GM12878 (cell line): ENCODE measurements around the gene MRPS18A. TPM values are rescaled to one million over a fixed set of nuclear protein-coding genes. Genes with fewer than 3 reads are reported as not detected.
A peak's percentile ranks its signal among the peaks of the same experiment; 100 is the strongest.

Experiments
- ATAC-seq: fragments of 200-7000 bp; cut with Tn5 transposase; 3 replicates; pipeline ENCODE4 v1.9.1; 2020; ENCODE audit warnings: mild to moderate bottlenecking, moderate library complexity
- BruUV-seq: library from RNA; stranded (reverse); fragments of 400-500 nt; replicated peaks from 2 replicates; lab custom pipeline; 2021; lab: Mats Ljungman, UMichigan
- CTCF ChIA-PET: fragments of 300-600 bp; sonication (Branson Sonifier 250); formaldehyde crosslinking; extraction: SDS; loops from one replicate; lab custom pipeline; 2021; ENCODE audit warnings: inconsistent platforms; lab: Yijun Ruan, JAX
- POLR2A ChIA-PET: fragments of 350-600 bp; formaldehyde crosslinking; extraction: SDS; loops from one replicate; lab custom pipeline; 2021; ENCODE audit warnings: inconsistent platforms; lab: Charles Lee
- RAD21 ChIA-PET: fragments of 300-600 bp; sonication (Branson Sonifier 250); formaldehyde crosslinking; loops from one replicate; lab custom pipeline; 2023; ENCODE audit warnings: antibody characterized with exemption; ENCODE audit not compliant: unreplicated experiment; lab: Charles Lee
- SMC1A ChIA-PET: fragments of 300-600 bp; sonication (Branson Sonifier 250); formaldehyde crosslinking; loops from one replicate; lab custom pipeline; 2023; ENCODE audit not compliant: unreplicated experiment, uncharacterized antibody; lab: Charles Lee
- DNase-seq: peaks from one replicate; pipeline ENCODE4 v3.0.0-alpha.2; 2011; ENCODE audit warnings: low read depth, low spot score
- FAIRE-seq: peaks from 3 replicates; lab custom pipeline; 2011; peaks lifted over from hg19 to GRCh38; lab: Jason Lieb, UNC
- H2AFZ ChIP-seq: 2 replicates; pipeline ENCODE4 v1.6.0; 2011; ENCODE audit warnings: low read depth, low read length, control low read depth; ENCODE audit not compliant: control insufficient read depth
- H3K27ac ChIP-seq: 2 replicates; pipeline ENCODE4 v1.5.1; 2011; ENCODE audit warnings: control low read depth; ENCODE audit not compliant: control insufficient read depth, insufficient read depth
- H3K27me3 ChIP-seq, 2 experiments: replicated peaks in 1 of 2; 2 replicates each; pipeline versions ENCODE4 v1.6.0 to v1.6.1; 2011; ENCODE audit warnings: low read length in 1 of 2; ENCODE audit not compliant: control insufficient read depth in 2 of 2, insufficient read depth in 2 of 2
- H3K36me3 ChIP-seq, 2 experiments: 2 replicates each; pipeline ENCODE4 v1.5.1; 2011; ENCODE audit warnings: low read length in 1 of 2; ENCODE audit not compliant: control insufficient read depth in 2 of 2, insufficient read depth in 2 of 2
- H3K4me1 ChIP-seq: 2 replicates; pipeline ENCODE4 v1.6.1; 2011; ENCODE audit warnings: mild to moderate bottlenecking, low read length, moderate library complexity, mixed read lengths; ENCODE audit not compliant: control insufficient read depth, insufficient read depth
- H3K4me2 ChIP-seq: 2 replicates; pipeline ENCODE4 v1.6.0; 2011; ENCODE audit warnings: control low read depth; ENCODE audit not compliant: control insufficient read depth, insufficient read depth
- H3K4me3 ChIP-seq: fragments of 200-600 bp; sonication (generic); 2 replicates; pipeline ENCODE4 v1.5.1; 2016
- H3K79me2 ChIP-seq: 2 replicates; pipeline ENCODE4 v1.6.0; 2011; ENCODE audit warnings: low read length; ENCODE audit not compliant: control insufficient read depth, insufficient read depth
- H3K9ac ChIP-seq: 2 replicates; pipeline ENCODE4 v1.8.0; 2011; ENCODE audit warnings: low read length, control low read depth, mixed read lengths; ENCODE audit not compliant: control insufficient read depth, insufficient read depth
- H3K9me3 ChIP-seq: replicated peaks from 3 replicates; pipeline ENCODE4 v1.5.1; 2011; ENCODE audit warnings: mild to moderate bottlenecking, low read length; ENCODE audit not compliant: control insufficient read depth, insufficient read depth
- H4K20me1 ChIP-seq: 2 replicates; pipeline ENCODE4 v1.6.0; 2011; ENCODE audit not compliant: control insufficient read depth, insufficient read depth
- CEBPB ChIP-seq, 2 experiments: fragments of 150-350 bp in 1 of 2; IDR thresholded peaks; 2 replicates each; pipeline ENCODE4 v1.6.1; 2012 to 2014; ENCODE audit warnings: low read depth in 2 of 2, low read length in 2 of 2, borderline replicate concordance in 1 of 2, inconsistent platforms in 1 of 2
- CHD1 ChIP-seq: IDR thresholded peaks from 2 replicates; pipeline ENCODE4 v1.6.1; 2012; ENCODE audit warnings: low read depth, low read length, improper control_type of control experiment
- CREB1 ChIP-seq: IDR thresholded peaks from 2 replicates; pipeline ENCODE4 v1.6.1; 2012; ENCODE audit warnings: low read depth, mild to moderate bottlenecking, inconsistent platforms
- GABPA ChIP-seq: IDR thresholded peaks from 2 replicates; pipeline ENCODE4 v1.6.1; 2014; ENCODE audit warnings: antibody characterized with exemption, low read depth, mild to moderate bottlenecking, inconsistent platforms
- MXI1 ChIP-seq: fragments of 150-350 bp; IDR thresholded peaks from 2 replicates; pipeline ENCODE4 v1.6.1; 2011; ENCODE audit warnings: low read depth, mild to moderate bottlenecking, inconsistent platforms, low read length, improper control_type of control experiment
- SMC3 ChIP-seq: IDR thresholded peaks from 2 replicates; pipeline ENCODE4 v1.6.1; 2011; ENCODE audit warnings: low read length, improper control_type of control experiment, borderline replicate concordance
- SREBF1 ChIP-seq: IDR thresholded peaks from 2 replicates; pipeline ENCODE4 v1.6.1; 2012; ENCODE audit warnings: mild to moderate bottlenecking, low read length
- TARDBP ChIP-seq: IDR thresholded peaks from 2 replicates; pipeline ENCODE4 v1.6.1; 2016; ENCODE audit warnings: borderline replicate concordance
- WGBS: methylation state at CpG from one replicate; pipeline ENCODE4 v1.1.6; 2016; ENCODE audit warnings: low lambda C conversion rate; ENCODE audit not compliant: insufficient replicate concordance, insufficient coverage; ENCODE audit errors: missing lambda C conversion rate; 5-methylcytosine and 5-hydroxymethylcytosine counted together
- in situ Hi-C: fragments of 300-500 bp; cut with MboI; formaldehyde crosslinking; loops from 9 replicates; pipeline ENCODE4 v1.14.3; 2018; ENCODE audit warnings: mixed read lengths
- intact Hi-C: fragments of 100-400 bp; cut with micrococcal nuclease; formaldehyde crosslinking; loops from one replicate; pipeline ENCODE4 v1.14.2; 2022; ENCODE audit not compliant: unreplicated experiment
- polyA plus RNA-seq, 11 experiments: library from polyadenylated mRNA; depleted of rRNA in 4 of 11; unstranded in 6 of 11; stranded (reverse) in 5 of 11; fragments of >200 nt; fragmentation: Nextera tagmentation in 4 of 11; fragmentation: Illumina TruSeq in 1 of 11; extraction: Ambion mirVana in 4 of 11; extraction: Trizol in 1 of 11; gene quantifications; 1 replicate in 1 of 11; 2 replicates in 10 of 11; pipeline versions ENCODE4 v1.2.1 to v1.2.3, GENCODE V29; 2011 to 2016; ENCODE audit warnings: inconsistent platforms in 2 of 11, missing spikeins in 2 of 11, low read depth in 1 of 11
- total RNA-seq, 4 experiments: library from RNA; depleted of rRNA in 3 of 4; stranded (reverse); fragments of >200 nt in 3 of 4; fragmentation: Illumina TruSeq in 1 of 4; extraction: Trizol in 1 of 4; gene quantifications; 2 replicates each; pipeline versions ENCODE4 v1.2.1 to v1.2.3, GENCODE V29; 2013 to 2021
- TF ChIP-seq, protein P1 (sequence below), 3 experiments: IDR thresholded peaks in 2 of 3; conservative IDR thresholded peaks in 1 of 3; 2 replicates each; pipeline ENCODE4 v1.5.1; 2011; ENCODE audit warnings: low read depth in 3 of 3, low read length in 3 of 3, mild to moderate bottlenecking in 3 of 3, control low read depth in 2 of 3, moderate library complexity in 2 of 3, inconsistent platforms in 1 of 3, mixed read lengths in 1 of 3; ENCODE audit not compliant: control insufficient read depth in 2 of 3, insufficient read depth in 1 of 3; ENCODE audit errors: extremely low read depth in 1 of 3
- TF ChIP-seq, protein P2 (sequence below): fragments of 450-650 bp; IDR thresholded peaks from 2 replicates; pipeline ENCODE4 v1.6.1; 2017; ENCODE audit warnings: mild to moderate bottlenecking, moderate library complexity
- TF ChIP-seq, protein P3 (sequence below): fragments of 450-650 bp; IDR thresholded peaks from 2 replicates; pipeline ENCODE4 v1.6.1; 2014; ENCODE audit warnings: mild to moderate bottlenecking

The MRPS18A gene
- total and polyA plus RNA-seq, 10 of the 15 experiments (the other 5 are each of a cell fraction or from before 2014, with no cell fraction given), result 66.3 to 158 (median 98.7) TPM

DNA sequence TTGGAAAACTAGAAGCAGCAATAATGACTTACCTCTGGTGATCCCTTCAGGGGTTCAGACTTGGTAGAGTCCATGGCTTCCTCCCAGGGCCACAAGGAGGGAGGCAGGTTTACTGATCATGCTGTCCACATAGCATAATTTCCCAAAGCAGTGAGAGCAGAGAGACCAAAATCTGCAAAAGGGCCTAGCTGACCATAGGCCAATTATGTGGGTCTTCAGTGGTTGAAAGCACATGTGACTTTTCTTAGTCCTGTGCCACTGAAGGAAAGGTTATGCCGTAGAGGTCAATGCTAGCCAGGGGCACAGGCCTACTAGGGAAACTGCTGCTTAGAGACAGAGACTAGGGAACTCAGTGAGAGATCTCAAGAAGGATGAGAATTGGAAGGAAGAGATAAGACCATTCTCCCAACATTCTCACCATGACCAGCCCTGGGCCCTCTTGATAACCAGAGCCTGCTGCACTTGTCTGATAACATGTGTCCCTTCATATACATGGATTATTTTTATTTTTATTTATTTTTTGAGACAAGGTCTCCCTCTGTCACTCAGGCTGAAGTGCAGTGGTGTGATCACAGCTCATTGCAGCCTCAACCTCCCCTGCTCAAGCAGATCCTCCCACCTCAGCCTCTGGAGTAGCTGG lies 56.5 kb downstream of the MRPS18A start (continued):
- TF ChIP-seq, protein P1, sequence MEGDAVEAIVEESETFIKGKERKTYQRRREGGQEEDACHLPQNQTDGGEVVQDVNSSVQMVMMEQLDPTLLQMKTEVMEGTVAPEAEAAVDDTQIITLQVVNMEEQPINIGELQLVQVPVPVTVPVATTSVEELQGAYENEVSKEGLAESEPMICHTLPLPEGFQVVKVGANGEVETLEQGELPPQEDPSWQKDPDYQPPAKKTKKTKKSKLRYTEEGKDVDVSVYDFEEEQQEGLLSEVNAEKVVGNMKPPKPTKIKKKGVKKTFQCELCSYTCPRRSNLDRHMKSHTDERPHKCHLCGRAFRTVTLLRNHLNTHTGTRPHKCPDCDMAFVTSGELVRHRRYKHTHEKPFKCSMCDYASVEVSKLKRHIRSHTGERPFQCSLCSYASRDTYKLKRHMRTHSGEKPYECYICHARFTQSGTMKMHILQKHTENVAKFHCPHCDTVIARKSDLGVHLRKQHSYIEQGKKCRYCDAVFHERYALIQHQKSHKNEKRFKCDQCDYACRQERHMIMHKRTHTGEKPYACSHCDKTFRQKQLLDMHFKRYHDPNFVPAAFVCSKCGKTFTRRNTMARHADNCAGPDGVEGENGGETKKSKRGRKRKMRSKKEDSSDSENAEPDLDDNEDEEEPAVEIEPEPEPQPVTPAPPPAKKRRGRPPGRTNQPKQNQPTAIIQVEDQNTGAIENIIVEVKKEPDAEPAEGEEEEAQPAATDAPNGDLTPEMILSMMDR (IDR thresholded peaks at IDR 0.05 in 2 of 3, conservative IDR thresholded peaks at IDR 0.05 in 1 of 3; ENCODE audit: control insufficient read depth in 2 of 3, extremely low read depth in 1 of 3, insufficient read depth in 1 of 3, low read depth in 3 of 3, low read length in 3 of 3), result no peak
- TF ChIP-seq, all 136 proteins: peak for 0

GRCh38 chr6:43629505-43630300 lies 57.9 kb downstream of the MRPS18A start:
- DNase-seq (peak; percentile 96), ATAC-seq (peak; percentile 86), FAIRE-seq (peak; percentile 100)
- H3K4me1 ChIP-seq, result peaks cover 20% of the 10 kb centered on the region
- in situ Hi-C loops, result no loop called here
- no peaks in the 10 kb centered on the region for H3K9me3 ChIP-seq
- peak overlapping the region; percentile 97 for H3K9ac ChIP-seq
- no peaks in the 10 kb centered on the region for H4K20me1 ChIP-seq
- BruUV-seq, result TSS peak; percentile 83
- ChIA-PET SMC1A (interaction anchor here (0.5 to 2.1 kb wide), 14 partner anchors 11 to 1434 kb away, joined by 3 to 7 read pairs (median 3); partner anchors contain the start of genes PPP2R5D and RSPH9), CTCF (interaction anchor here (0.7 to 2.3 kb wide), 12 partner anchors 10 to 638 kb away, joined by 3 to 16 read pairs (median 6); partner anchors contain the start of genes POLR1C, RSPH9 and YIPF3), RAD21 (interaction anchor here (0.7 to 1.9 kb wide), 14 partner anchors 9 to 444 kb away, joined by 3 to 9 read pairs (median 4); partner anchors contain the start of genes MRPS18A, POLH, VEGFA and XPO5), POLR2A (interaction anchor here (0.6 to 2.9 kb wide), 25 partner anchors 9 to 590 kb away, joined by 3 to 16 read pairs (median 4); partner anchors contain the start of genes DNPH1, KLC4, MRPL2 and MRPS18A)
- H3K79me2 ChIP-seq, result peaks cover 22% of the 10 kb centered on the region
- WGBS, result 1% methylated on average over 41 of the region's 41 CpGs
- H3K27ac ChIP-seq, result peak overlapping the region; percentile 99
- peaks cover 3 to 15% of the 10 kb centered on the region in 2 experiments for H3K36me3 ChIP-seq
- intact Hi-C loops, result no loop called here
- H3K4me2 ChIP-seq, result peak overlapping the region; percentile 99
- no peaks in the 10 kb centered on the region for H3K27me3 ChIP-seq
- peak overlapping the region; percentile 92 for H2AFZ ChIP-seq
- peak overlapping the region; percentile 80 for H3K4me3 ChIP-seq
- TF ChIP-seq GABPA (no peak), CEBPB (IDR thresholded peaks at IDR 0.05; ENCODE audit: borderline replicate concordance in 1 of 2, low read depth in 2 of 2, low read length in 2 of 2) (peak in 1 of 2 experiments; percentile 74; a peak in 2 of 4 replicates), MXI1 (peak; percentile 76), SMC3 (no peak), CREB1 (peak; percentile 57; the same call in 1 of the 2 replicates), CHD1 (no peak), SREBF1 (no peak), TARDBP (no peak)
- TF ChIP-seq, protein P2, sequence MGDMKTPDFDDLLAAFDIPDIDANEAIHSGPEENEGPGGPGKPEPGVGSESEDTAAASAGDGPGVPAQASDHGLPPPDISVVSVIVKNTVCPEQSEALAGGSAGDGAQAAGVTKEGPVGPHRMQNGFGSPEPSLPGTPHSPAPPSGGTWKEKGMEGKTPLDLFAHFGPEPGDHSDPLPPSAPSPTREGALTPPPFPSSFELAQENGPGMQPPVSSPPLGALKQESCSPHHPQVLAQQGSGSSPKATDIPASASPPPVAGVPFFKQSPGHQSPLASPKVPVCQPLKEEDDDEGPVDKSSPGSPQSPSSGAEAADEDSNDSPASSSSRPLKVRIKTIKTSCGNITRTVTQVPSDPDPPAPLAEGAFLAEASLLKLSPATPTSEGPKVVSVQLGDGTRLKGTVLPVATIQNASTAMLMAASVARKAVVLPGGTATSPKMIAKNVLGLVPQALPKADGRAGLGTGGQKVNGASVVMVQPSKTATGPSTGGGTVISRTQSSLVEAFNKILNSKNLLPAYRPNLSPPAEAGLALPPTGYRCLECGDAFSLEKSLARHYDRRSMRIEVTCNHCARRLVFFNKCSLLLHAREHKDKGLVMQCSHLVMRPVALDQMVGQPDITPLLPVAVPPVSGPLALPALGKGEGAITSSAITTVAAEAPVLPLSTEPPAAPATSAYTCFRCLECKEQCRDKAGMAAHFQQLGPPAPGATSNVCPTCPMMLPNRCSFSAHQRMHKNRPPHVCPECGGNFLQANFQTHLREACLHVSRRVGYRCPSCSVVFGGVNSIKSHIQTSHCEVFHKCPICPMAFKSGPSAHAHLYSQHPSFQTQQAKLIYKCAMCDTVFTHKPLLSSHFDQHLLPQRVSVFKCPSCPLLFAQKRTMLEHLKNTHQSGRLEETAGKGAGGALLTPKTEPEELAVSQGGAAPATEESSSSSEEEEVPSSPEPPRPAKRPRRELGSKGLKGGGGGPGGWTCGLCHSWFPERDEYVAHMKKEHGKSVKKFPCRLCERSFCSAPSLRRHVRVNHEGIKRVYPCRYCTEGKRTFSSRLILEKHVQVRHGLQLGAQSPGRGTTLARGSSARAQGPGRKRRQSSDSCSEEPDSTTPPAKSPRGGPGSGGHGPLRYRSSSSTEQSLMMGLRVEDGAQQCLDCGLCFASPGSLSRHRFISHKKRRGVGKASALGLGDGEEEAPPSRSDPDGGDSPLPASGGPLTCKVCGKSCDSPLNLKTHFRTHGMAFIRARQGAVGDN, result peak; percentile 53; the same call in 1 of the 2 replicates
- TF ChIP-seq, protein P3, sequence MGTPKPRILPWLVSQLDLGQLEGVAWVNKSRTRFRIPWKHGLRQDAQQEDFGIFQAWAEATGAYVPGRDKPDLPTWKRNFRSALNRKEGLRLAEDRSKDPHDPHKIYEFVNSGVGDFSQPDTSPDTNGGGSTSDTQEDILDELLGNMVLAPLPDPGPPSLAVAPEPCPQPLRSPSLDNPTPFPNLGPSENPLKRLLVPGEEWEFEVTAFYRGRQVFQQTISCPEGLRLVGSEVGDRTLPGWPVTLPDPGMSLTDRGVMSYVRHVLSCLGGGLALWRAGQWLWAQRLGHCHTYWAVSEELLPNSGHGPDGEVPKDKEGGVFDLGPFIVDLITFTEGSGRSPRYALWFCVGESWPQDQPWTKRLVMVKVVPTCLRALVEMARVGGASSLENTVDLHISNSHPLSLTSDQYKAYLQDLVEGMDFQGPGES, result no peak
